ENCODE results near the gene CCKAR. TPM values are rescaled to one million over a fixed set of nuclear protein-coding genes. Genes with fewer than 3 reads are reported as not detected.

The CCKAR gene
- total and polyA plus RNA-seq, 7 experiments from 2014 or later = not detected

Other genes with a start within 250 kb of the CCKAR start
- gene RBPJ, start 169.5 kb downstream of the CCKAR start, total RNA-seq = 100 to 1,000 TPM in 1 of 5 experiments, 10 to 100 TPM in 4; 48.1 to 144 (median 71.3) TPM
- gene RBPJ, start 169.5 kb downstream of the CCKAR start, polyA plus RNA-seq = 10 to 100 TPM; 60.4 to 68.5 TPM
- gene TBC1D19, start 93.6 kb upstream of the CCKAR start, total RNA-seq = 1 to 10 TPM; 4.9 to 8.7 (median 6.4) TPM
- 1 to 10 TPM; 3.4 to 3.5 TPM for gene TBC1D19, start 93.6 kb upstream of the CCKAR start, polyA plus RNA-seq